ENCODE data around the gene CENATAC.
A peak's percentile ranks its signal among the peaks of the same experiment; 100 is the strongest.
"Not testable (repeated sequence)": the region's sequence is repeated elsewhere in the genome, so short reads cannot be mapped to it uniquely, and the experiment has no call there.

The CENATAC gene

GRCh38 chr11:119027561-119028345 is 29.8 kb downstream of the CENATAC start:
- DNase-seq = no peak

DNA sequence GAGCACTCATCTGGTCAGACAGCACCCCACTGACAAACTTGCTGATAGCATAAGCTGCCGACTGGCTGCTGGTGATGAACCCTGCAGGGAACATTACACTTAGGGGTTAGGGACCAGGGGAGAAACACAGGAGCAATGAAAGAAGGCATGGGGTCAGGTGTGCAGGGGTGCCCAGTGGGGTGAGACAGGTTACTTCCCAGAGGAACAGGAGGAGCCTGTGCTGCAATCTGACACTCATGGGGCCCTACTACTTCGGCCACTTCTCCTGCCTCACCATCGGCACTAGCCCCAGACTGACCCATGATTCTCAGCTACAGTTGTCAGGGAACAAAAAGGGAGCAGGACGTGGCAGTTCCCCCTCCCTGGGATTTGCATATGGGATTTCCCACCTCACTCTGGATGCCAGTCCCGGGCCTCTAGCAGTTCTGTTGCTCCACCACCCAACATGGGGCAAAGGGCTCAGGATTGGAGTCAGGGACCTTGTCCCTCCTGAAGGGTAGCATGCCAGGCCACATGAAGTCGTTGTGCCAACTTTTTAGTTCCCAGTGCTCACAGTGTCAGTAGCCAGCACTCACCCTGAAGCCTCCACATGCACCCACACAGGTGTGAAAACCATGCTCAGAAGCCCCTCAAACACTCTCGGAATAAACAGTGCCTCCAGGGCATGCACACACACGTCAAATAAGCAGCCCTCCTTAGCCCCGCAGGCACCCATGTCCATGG is 30.6 kb downstream of the CENATAC start:
- no peak for DNase-seq

- no peak for DNase-seq
These were observed 31.1 kb downstream of the CENATAC start for GRCh38 chr11:119029069-119029339.

GRCh38 chr11:119029340-119030028 is 31.5 kb downstream of the CENATAC start:
- no peak for DNase-seq

DNA sequence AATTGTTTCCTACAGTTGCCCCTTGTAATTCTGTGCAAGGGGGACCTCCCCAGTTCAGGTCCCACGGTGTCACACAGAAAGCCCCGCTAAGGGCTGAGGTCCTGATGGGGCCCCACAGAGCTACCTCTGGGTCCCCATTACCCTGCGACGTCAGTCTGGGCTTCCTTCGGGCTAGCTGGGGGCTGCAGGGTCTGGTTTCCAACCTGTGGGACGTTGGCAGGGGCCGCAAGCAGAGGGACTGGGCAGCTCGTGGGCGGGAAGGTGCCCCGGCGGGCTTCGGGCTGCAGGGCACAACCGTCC is 32.0 kb downstream of the CENATAC start:
- DNase-seq = no peak

- peak; percentile 99 for DNase-seq
These were observed 32.5 kb downstream of the CENATAC start, which contains the start of gene SLC37A4 for GRCh38 chr11:119030329-119031047. Gene SLC37A4 (minus strand): TSS chr11:119030877.

DNA sequence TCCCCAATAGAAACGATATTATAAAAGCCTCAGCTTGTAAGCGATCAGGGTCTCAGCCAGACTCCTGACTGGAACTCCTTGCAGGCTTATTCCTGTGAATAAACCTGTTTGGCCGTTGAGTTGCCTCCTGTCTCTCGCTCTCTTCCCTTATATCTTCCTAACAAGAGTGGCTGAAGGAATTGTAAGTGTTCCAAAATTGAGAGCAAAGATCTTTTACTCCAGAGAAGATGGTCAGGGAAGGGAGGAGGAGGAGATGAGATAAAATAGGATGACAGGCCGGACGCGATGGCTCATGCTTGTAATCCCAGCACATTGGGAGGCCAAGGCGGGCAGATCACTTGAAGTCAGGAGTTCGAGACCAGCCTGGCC is 34.0 kb downstream of the CENATAC start:
- no peak for DNase-seq

DNA sequence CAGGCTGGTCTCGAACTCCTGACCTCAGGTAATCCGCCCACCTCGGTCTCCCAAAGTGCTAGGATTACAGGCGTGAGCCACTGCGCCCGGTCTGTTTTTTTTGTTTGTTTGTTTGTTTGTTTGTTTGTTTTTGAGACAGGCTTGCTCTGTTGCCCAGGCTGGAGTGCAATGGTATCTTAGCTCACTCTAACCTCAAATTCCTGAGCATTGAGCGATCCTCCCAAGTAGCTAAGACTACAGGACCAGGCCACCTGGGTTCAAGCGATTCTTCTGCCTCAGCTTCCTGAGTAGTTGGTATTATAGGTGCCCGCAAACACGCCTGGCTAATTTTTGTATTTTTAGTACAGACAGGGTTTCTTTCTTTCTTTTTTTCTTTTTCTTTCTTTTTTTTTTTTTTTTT is 35.5 kb downstream of the CENATAC start:
- DNase-seq = not testable (repeated sequence)

GRCh38 chr11:119034813-119035212 is 36.9 kb downstream of the CENATAC start:
- DNase-seq = no peak

DNA sequence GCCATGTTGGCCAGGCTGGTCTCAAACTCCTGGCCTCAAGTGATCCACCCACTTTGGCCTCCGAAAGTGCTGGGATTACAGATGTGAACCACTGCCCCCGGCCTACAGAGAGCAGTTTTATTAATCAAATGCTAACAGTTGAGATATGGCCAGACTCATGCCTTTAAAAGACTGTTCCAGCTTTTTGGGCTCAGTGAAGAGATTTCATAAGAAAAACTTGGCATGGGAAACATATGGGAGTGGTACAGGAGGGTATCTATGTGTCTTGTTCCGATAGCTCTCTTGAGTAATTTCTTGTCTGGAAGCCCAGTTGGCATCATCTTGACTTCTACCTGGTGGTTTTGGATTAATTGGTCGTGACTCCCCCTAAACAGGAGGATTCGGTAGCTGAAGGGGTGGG is 40.9 kb downstream of the CENATAC start:
- no peak for DNase-seq

DNA sequence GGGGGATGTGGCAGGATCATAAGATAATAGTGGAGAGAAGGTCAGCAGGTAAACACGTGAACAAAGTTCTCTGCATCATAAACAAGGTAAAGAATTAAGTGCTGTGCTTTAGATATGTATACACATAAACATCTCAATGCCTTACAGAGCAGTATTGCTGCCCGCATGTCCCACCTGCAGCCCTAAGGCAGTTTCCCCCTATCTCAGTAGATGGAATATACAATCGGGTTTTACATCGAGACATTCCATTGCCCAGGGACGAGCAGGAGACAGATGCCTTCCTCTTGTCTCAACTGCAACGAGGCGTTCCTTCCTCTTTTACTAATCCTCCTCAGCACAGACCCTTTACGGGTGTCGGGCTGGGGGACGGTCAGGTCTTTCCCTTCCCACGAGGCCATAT is 41.5 kb downstream of the CENATAC start:
- DNase-seq = not testable (repeated sequence)

GRCh38 chr11:119041821-119042514 is 44.0 kb downstream of the CENATAC start:
- peak; percentile 94 for DNase-seq

DNA sequence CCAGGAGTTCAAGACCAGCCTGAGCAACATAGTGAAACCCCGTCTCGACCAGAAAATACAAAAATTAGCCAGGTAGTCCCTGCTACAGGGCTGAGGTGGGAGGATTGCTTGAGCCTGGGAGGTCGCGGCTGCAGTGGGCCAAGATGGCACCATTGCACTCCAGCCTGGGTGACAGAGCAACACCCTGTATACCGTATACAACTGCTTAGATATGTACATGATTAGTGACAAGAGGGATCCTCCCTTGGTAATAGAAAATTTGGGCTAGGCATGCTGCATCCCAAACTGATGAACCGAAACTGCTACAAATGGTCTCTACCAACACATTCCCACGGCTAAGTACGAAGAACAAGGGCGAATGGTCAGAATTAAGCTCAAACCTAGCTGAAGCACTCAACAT is 45.0 kb downstream of the CENATAC start:
- no peak for DNase-seq

DNA sequence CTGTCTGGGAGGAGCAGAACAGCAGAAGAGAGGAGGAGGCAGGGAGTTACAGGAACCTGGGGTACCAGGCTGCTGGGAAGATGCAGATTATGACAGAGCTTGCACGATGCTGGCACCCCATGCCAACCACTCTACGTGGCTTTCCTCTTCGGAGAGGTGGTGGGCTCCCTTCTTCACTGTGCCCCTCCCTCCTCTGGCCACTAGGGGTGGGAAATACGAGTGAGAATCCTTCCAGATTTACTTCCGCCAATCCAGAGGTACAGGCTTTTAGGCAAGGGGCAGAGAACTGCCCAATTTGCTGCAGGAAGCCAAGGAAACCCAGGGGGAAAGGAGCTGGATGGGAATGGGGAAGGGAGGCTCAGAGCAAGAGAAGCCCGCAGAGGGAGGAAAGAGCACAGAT is 46.8 kb downstream of the CENATAC start:
- DNase-seq = no peak

GRCh38 chr11:119046489-119046888 is 48.6 kb downstream of the CENATAC start:
- DNase-seq = no peak

GRCh38 chr11:119047205-119047604 is 49.3 kb downstream of the CENATAC start:
- DNase-seq = no peak

DNA sequence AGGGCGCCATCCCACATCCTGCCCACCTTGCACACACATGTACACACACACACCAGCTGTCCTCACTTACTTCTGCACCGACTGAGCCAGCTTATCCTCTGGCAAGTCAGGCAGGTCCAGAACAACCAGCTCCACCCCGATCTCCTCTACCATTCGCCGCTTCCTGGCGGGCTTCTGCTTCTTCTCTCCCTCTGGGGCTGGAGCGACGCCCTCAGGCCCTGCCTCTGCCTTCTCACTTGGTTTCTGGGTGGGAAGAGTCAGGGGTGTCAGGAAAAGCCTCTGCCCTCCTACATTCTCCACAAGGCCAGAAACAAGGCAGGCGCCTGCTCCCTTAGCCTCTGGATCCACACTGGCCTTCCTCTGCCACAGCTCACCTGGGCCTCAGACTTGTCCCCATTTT is 50.7 kb downstream of the CENATAC start:
- no peak for DNase-seq

DNA sequence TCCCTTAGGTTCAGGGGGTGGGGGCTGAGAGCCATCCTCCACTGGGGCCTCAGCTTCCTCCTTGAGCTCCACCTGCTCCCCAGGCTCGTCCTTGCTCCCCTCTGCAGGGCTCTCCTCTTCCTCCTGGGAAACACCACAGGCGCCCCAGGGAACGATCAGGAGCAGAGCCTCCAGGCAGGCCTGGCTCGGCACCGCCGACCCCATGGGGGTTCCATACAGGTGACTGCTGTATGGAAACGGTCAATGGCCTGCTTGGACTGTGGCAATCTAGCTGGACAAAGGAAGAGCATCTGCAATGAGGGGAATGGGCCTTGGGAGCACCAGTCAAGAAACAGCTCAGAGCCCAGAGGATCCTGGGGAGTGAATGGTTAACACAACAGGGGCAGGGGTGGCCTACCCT is 51.1 kb downstream of the CENATAC start:
- no peak for DNase-seq

DNA sequence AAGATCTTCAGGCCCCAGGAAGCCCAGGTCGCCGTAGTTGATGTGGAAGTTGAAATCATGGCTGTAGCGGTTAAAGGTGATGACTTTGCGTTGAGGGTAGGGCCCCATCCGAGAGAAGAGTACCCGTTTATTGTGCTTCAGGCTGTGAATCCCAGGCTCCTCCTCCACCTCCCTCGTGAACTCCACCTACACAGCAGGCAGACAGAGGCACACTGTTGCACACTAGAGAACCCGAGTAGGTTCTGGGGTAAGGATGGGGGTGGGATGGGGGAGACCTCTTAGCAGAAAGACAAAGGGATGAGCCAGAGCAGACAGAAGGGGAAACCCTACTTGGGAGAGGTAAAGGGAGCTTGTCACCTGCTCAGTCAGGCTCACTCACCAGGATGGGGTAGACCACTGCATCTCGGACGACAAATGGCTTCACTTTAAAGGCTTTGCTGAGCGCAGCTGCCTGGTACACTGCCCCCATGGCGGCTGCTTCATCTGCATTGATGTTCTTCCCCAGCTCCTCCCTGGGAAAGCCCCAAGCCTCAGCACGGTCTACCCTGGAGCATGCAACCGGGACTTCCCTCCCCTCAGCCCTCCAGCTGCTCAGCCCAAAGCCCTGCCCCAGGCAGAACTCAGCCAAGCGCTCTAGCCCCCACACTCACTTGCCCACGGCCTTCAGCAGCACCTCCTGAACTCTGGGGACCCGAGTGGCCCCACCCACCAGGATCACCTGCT is 53.7 kb downstream of the CENATAC start:
- DNase-seq = no peak

DNA sequence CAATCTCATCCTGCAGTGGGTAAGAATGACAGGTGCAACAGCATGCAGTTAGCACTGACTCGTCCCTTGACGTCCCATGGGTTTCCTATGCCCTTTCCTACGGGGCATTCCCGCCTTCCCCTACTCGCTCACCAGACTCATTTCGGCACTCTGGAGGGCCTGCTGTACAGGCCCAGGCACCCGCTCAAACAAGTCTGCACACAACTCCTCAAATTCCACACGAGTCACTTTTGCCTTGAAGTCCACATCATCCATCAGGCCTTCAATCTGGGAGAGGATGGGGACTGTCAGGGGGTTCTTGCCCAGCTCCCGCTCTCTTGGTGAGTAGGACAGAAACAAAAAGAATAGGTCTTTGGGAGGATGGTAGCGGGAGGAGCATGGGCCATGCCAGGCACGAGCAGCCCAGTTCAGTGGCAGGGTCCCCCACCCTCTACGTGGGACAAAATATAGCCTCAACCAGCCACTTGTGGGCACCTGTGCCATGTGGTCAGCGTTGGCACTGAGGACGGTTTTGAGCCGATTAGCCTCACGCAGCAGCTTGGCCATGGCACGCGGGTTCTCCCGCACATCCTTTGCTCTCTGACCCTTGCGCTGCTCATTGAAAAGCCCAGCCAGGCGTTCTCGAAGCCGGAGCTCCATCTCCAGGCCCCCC is 54.4 kb downstream of the CENATAC start:
- no peak for DNase-seq

DNA sequence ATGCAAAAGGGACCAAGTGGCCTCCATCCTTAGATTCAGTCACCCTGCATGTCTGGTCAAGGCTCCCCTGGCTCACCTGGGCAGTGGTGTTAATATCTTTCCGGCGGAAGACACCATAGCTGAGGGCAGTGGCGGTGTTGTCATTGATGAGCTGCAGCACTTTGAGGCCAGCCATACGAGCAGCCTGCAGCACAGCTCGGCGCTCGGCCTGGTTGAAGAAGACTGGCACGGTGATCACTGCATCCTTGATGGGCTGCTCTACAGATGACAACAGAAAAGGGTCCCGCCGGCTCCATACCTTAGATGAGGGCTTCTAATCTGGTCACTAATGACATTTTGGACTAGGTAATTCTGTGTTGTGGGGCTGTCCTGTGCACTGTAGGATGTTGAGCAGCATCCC is 56.5 kb downstream of the CENATAC start:
- no peak for DNase-seq

DNA sequence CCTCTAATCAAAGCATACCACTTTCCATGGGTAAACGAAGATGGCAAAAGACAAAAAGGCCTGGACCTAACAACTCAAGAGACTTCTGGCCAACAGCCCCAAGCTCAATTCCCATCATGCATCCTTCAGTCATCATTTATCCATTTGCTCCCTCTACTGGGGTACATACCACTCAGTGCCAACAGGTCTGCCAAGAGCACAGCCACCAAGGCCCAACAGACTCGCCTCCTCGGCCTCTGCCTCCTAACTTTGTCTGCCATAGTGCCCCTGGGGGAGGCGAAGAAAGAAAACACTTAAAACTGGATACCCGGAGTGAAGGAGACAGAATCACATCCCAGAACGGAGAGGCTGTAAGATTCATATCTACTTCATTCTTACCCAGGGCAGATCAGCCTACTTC is 58.0 kb downstream of the CENATAC start:
- peak; percentile 52 for DNase-seq

Data from DMS53 (cell line).